Stomach (tissue), 4 donors: ENCODE data around the gene DNAJB9.

Experiments used
- CTCF ChIP-seq, 7 experiments: fragments of 450-650 bp in 4 of 7; fragments of 200-600 bp in 3 of 7; sonication (generic) in 3 of 7; IDR thresholded peaks; one replicate each; pipeline ENCODE4 v1.5.1; 2016 to 2019; ENCODE audit warnings: antibody characterized with exemption in 7 of 7, control low read depth in 2 of 7, mild to moderate bottlenecking in 1 of 7
- EP300 ChIP-seq: sonication (generic); formaldehyde crosslinking; IDR thresholded peaks from one replicate; pipeline ENCODE4 v1.6.1; 2017; ENCODE audit warnings: antibody characterized with exemption

- TF ChIP-seq CTCF (IDR thresholded peaks at IDR 0.05), result no peak
- TF ChIP-seq EP300, result no peak
Measured at GRCh38 chr7:108565987-108566386, 3.7 kb upstream of the DNAJB9 start.
